ENCODE data around the gene ACO2. TPM values are rescaled to one million over a fixed set of nuclear protein-coding genes. Genes with fewer than 3 reads are reported as not detected.
A peak's percentile ranks its signal among the peaks of the same experiment; 100 is the strongest.

ACO2 gene
- total and polyA plus RNA-seq, 2 of the 13 experiments (the other 11 are each of a cell fraction or from before 2014, with no cell fraction given) = 19.2 to 45.6 TPM

DNA sequence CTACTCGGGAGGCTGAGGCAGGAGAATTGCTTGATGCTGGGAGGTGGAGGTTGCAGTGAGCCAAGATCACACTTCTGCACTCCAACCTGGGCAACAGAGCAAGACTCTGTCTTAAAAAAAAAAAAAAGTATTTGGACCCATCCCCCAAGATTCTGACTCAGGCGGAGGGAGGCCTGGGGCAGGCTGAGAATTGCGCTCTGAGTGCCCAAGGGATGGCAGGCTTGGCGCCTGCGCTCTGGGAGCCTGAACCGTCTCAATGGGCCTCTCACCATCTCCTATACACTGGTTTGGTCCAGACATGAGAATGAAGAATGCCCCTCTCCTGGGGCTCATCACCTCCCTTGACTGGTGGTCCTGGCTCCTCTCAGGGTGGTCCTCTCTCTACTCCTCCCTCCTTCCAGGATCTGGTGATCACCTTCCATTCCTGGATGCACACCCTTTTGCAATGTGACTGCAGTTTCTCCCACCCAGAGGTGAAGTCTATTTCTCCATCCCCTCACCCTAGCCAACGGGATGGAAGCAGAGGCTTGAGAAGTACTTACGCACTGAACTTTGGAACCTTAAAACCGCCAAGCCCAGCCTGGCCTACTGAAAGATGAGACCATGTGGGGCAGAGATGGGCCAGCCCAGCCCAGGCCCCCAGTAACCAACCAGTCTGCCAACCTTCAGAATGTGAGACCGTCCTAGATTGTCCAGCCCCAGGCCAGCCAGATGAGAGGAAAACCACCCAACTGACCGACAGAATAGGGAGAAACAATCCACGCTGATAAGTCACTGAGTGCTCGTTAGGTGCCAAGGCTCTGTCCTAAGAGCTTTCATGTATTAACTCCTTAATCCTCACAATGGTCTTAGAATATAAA is 70.5 kb downstream of the ACO2 start (continued):
- TF ChIP-seq, protein P1, sequence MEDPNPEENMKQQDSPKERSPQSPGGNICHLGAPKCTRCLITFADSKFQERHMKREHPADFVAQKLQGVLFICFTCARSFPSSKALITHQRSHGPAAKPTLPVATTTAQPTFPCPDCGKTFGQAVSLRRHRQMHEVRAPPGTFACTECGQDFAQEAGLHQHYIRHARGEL (CRISPR knock-in tag; IDR thresholded peaks at IDR 0.05) = no peak
- TF ChIP-seq ZBTB38 (CRISPR knock-in tag; IDR thresholded peaks at IDR 0.05) = no peak
- no peak for TF ChIP-seq ZNF296 (CRISPR knock-in tag; conservative IDR thresholded peaks at IDR 0.05)
- TF ChIP-seq SIX4 (CRISPR knock-in tag; IDR thresholded peaks at IDR 0.05) = 0 out of 2 replicates have a peak, but pooled peaks have one; percentile 43
- TF ChIP-seq ZSCAN12 (CRISPR knock-in tag; IDR thresholded peaks at IDR 0.05) = no peak
- TF ChIP-seq ZNF333 (CRISPR knock-in tag; IDR thresholded peaks at IDR 0.05; ENCODE audit: borderline replicate concordance) = no peak
- TF ChIP-seq ZNF331 (CRISPR knock-in tag; IDR thresholded peaks at IDR 0.05) = peak; percentile 95
- TF ChIP-seq, protein P2, sequence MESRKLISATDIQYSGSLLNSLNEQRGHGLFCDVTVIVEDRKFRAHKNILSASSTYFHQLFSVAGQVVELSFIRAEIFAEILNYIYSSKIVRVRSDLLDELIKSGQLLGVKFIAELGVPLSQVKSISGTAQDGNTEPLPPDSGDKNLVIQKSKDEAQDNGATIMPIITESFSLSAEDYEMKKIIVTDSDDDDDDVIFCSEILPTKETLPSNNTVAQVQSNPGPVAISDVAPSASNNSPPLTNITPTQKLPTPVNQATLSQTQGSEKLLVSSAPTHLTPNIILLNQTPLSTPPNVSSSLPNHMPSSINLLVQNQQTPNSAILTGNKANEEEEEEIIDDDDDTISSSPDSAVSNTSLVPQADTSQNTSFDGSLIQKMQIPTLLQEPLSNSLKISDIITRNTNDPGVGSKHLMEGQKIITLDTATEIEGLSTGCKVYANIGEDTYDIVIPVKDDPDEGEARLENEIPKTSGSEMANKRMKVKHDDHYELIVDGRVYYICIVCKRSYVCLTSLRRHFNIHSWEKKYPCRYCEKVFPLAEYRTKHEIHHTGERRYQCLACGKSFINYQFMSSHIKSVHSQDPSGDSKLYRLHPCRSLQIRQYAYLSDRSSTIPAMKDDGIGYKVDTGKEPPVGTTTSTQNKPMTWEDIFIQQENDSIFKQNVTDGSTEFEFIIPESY (CRISPR knock-in tag; IDR thresholded peaks at IDR 0.05) = peak; percentile 99
- TF ChIP-seq HNF4A (CRISPR knock-in tag; IDR thresholded peaks at IDR 0.05) = peak; percentile 73
- TF ChIP-seq GATAD2A (CRISPR knock-in tag; IDR thresholded peaks at IDR 0.05) = 0 out of 2 replicates have a peak, but pooled peaks have one; percentile 10
- TF ChIP-seq, protein P3, sequence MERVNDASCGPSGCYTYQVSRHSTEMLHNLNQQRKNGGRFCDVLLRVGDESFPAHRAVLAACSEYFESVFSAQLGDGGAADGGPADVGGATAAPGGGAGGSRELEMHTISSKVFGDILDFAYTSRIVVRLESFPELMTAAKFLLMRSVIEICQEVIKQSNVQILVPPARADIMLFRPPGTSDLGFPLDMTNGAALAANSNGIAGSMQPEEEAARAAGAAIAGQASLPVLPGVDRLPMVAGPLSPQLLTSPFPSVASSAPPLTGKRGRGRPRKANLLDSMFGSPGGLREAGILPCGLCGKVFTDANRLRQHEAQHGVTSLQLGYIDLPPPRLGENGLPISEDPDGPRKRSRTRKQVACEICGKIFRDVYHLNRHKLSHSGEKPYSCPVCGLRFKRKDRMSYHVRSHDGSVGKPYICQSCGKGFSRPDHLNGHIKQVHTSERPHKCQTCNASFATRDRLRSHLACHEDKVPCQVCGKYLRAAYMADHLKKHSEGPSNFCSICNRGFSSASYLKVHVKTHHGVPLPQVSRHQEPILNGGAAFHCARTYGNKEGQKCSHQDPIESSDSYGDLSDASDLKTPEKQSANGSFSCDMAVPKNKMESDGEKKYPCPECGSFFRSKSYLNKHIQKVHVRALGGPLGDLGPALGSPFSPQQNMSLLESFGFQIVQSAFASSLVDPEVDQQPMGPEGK (CRISPR knock-in tag; IDR thresholded peaks at IDR 0.05) = 0 out of 2 replicates have a peak, but pooled peaks have one; percentile 24
- no peak for TF ChIP-seq CBX1 (IDR thresholded peaks at IDR 0.05; ENCODE audit: low read depth)
- TF ChIP-seq, protein P4, sequence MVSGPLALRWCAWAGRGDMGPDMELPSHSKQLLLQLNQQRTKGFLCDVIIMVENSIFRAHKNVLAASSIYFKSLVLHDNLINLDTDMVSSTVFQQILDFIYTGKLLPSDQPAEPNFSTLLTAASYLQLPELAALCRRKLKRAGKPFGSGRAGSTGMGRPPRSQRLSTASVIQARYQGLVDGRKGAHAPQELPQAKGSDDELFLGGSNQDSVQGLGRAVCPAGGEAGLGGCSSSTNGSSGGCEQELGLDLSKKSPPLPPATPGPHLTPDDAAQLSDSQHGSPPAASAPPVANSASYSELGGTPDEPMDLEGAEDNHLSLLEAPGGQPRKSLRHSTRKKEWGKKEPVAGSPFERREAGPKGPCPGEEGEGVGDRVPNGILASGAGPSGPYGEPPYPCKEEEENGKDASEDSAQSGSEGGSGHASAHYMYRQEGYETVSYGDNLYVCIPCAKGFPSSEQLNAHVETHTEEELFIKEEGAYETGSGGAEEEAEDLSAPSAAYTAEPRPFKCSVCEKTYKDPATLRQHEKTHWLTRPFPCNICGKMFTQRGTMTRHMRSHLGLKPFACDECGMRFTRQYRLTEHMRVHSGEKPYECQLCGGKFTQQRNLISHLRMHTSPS (CRISPR knock-in tag; IDR thresholded peaks at IDR 0.05; ENCODE audit: low read depth) = no peak

Data from HepG2 (cell line).